HG03139 (cell line): Measurements from ENCODE around the gene PATZ1.

Source experiments
- ATAC-seq: cut with Tn5 transposase; IDR thresholded peaks from one replicate; pipeline ENCODE4 v1.9.1; 2021; ENCODE audit not compliant: unreplicated experiment

The PATZ1 gene

GRCh38 chr22:31284281-31285155, 61.6 kb downstream of the PATZ1 start:
- no peak for ATAC-seq

GRCh38 chr22:31282748-31283468, 63.2 kb downstream of the PATZ1 start:
- no peak for ATAC-seq

- no peak for ATAC-seq
These were observed 64.4 kb downstream of the PATZ1 start for GRCh38 chr22:31281733-31282132.

- no peak for ATAC-seq
These were observed 66.2 kb downstream of the PATZ1 start for GRCh38 chr22:31279821-31280505.

GRCh38 chr22:31279327-31279669, 66.8 kb downstream of the PATZ1 start:
- no peak for ATAC-seq

GRCh38 chr22:31278626-31279326, 67.4 kb downstream of the PATZ1 start:
- no peak for ATAC-seq

GRCh38 chr22:31278151-31278621, 68.0 kb downstream of the PATZ1 start:
- ATAC-seq, result no peak

GRCh38 chr22:31277741-31278140, 68.4 kb downstream of the PATZ1 start:
- ATAC-seq, result no peak

GRCh38 chr22:31276426-31277167, 69.5 kb downstream of the PATZ1 start:
- no peak for ATAC-seq
